Measurements from ENCODE around the gene HEATR3. TPM values are rescaled to one million over a fixed set of nuclear protein-coding genes. Genes with fewer than 3 reads are reported as not detected.
"Not testable (repeated sequence)": the region's sequence is repeated elsewhere in the genome, so short reads cannot be mapped to it uniquely, and the experiment has no call there.

The HEATR3 gene
- total RNA-seq, 1 donor from 2014 or later = 30.6 TPM

DNA sequence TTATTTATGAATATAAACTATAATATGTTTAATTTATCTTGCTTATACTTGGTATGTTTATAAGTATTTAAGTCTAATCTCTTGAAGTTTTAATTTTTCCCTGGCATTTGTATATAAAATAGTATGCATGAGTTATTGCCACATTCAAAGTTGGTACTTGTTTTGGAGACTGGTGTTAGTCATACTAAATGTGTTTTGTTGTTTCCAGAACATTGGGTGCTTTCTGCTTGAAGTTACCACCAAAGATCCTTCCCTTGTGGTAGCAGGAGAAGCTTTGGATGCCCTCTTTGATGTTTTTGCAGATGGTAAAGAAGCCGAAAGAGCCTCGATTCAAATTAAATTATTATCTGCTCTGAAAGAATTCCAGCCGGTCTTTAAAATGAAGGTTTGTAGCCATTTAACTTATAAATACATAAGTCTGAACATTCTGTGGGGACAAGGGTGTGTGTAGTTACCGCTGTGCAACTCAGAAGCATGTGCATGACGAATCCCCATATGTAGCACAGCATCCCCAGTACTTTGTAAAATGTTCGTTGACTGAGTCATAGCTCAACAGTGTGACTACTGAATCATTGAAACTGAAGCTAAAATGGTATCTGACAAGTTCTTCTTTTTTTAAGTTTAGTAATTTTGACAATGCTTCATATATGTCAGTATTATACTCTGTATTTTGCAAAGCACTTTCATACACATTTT lies 36.4 kb downstream of the HEATR3 start:
- DNase-seq = no peak

- DNase-seq = no peak
Measured at GRCh38 chr16:50103764-50104163, 38.0 kb downstream of the HEATR3 start.

DNA sequence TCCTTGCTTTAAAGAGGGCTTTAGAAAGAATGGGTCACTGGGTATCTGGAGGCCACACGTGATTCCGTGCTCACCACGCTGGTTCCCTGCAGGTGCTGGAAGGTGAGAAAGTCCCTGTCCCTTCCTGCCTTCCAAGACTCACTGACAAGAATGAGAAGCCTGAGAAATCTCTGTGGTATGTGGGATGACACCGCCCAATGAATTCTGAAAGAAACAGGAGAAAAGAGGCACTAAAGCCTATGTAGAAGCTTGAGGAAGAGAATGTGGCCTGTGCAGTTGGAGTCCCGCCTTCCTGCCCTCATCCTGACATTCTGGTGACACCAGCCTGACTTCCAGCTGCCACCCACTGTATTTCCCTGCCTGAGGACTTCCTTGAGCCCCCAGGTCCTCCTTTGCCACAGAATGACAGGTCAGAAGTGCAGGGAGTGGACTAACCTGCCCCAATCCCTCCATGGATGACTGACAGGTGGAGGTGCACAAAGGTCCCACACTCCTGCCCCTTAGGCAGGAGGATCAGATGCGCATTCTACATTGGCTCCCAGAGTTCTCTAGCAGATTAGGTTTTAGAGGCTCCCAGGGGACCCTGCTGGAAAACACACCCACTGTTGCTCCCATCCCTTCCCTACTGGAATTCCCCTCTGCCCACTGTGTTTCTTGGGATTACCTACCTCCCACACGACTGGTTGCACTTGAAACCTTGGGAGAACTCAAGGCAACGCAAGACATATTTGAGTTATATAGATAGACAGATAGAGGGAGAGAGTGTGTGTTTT lies 48.8 kb downstream of the HEATR3 start:
- DNase-seq = no peak

DNA sequence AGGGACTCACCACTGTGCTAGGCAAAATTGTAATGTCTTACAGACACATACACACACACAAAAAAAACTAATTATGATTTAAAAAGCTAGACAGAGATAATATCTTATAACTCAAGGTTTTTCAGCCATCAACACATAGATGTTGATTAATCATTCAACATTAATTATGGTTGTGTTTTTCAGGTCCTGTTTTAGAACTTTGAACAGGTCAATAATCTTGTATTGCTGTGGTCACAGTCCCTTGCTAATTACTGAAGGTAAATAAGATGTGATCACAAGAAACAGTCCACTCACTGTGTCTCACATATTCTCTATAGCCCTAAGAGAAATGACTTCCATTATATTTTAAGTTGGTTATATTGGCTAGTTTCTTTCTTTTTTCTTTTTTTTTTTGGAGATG lies 54.9 kb downstream of the HEATR3 start:
- DNase-seq = no peak

- DNase-seq = no peak
Measured at GRCh38 chr16:50121278-50121677, 55.5 kb downstream of the HEATR3 start.

DNA sequence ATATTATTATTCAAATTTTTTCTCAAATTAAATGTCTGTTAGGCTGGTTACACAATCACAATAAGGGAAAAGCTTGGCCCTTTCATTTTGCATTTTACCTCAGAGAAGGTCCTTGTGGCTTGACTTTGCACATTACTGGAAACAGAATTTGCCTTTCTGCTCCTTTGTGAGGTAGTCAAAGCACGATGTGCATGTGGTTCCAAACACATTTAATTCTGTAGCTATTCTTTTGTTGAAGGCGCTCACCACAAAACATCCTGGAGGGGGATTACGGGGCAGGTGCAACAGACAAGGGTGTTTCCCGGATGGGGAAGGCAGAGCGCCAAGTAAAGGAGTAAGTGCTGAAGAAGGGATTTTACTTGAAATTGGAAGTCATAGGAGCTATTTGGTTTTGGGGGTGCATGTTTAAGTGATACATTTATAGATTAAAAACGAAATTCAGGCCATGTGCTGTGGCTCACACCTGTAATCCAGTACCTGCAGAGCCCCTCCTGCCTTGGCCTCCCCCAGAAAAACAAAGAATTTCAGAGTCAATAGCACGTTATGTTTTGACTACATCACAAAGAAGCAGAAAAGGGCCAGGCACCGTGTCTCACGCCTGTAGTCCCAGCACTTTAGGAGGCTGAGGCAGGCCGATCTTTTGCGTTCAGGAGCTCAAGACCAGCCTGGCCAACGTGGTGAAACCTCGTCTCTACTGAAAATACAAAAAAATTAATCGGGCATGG lies 56.1 kb downstream of the HEATR3 start:
- no peak for DNase-seq

- DNase-seq = no peak
Measured at GRCh38 chr16:50123417-50123816, 57.6 kb downstream of the HEATR3 start.

DNA sequence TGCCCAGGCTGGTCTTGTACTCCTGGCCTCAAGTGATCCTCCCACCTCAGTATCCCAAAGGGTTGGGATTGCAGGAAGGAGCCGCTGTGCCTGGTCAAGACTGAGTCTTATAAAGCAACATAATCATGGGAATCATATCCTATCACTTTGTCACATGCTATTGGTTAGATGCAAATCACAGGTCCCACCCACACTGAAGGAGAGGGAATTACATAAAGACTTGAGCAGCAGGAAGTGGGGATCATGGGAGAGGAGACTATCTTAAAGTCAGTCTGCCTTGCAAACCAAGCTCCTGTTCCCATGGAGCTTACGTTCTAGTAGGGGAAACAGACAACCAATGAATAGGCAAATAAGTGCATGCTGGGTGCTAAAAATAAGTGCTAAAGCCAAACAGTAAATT lies 59.0 kb downstream of the HEATR3 start:
- no peak for DNase-seq

GRCh38 chr16:50126183-50126582 lies 60.4 kb downstream of the HEATR3 start:
- no peak for DNase-seq

DNA sequence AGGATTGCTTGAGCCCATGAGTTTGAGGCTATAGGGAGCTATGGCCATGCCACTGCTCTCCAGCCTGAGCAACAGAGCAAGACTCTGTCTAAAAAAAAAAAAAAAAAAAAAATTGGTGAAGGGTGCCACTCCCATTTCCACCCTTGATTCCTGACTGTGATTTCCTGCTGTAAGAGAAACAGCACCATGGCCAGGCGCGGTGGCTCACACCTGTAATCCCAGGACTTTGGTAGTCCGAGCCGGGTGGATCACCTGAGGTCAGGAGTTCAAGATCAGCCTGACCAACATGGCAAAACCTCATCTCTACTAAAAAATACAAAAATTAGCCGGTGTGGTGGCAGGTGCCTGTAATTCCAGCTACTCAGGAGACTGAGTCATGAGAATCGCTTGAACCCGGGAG lies 66.8 kb downstream of the HEATR3 start:
- not testable (repeated sequence) for DNase-seq

- DNase-seq = no peak
Measured at GRCh38 chr16:50133214-50133613, 67.4 kb downstream of the HEATR3 start.

DNA sequence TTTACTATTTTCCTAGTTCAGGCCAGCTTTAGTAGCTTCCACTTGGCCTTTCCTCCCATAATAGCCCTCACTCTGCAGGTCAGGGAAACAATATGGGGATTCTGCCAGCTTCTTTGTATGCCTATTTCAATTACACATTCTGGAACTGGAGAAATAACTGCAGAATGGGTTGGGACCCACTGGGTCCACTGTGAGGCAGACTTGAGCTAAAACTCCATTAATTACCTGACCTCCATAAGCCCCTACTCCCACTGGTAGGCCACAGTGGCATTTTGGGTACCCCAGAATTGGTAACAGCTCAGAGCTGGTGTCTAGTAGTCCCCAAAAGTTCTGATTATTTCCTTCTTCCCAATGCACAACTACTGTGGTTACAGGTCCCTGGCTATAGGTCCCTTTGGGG lies 70.6 kb downstream of the HEATR3 start:
- no peak for DNase-seq

- no peak for DNase-seq
Measured at GRCh38 chr16:50137268-50137667, 71.5 kb downstream of the HEATR3 start.

- no peak for DNase-seq
Measured at GRCh38 chr16:50139580-50139979, 73.8 kb downstream of the HEATR3 start.

- no peak for DNase-seq
Measured at GRCh38 chr16:50144211-50144610, 78.4 kb downstream of the HEATR3 start.

GRCh38 chr16:50146479-50147435 lies 81.0 kb downstream of the HEATR3 start:
- no peak for DNase-seq

GRCh38 chr16:50151322-50151721 lies 85.6 kb downstream of the HEATR3 start:
- DNase-seq = no peak

DNA sequence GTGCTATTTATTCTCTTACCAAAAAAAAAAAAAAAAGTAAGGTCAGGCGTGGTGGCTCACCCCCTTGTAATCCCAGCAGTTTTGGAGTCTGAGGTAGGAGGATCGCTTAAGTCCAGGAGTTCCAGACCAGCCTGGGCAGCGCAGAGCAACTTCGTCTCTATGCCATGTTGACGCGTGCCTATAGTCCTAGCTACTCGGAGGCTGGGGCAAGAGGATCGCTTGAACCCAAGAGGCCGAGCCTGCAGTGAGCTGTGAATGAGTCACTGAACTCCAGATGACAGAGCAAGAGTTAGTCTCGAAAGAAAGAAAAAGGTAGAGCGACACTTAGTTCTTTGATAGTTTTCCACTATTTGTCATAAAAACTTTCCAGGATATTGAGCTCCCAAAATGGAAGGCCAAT lies 86.0 kb downstream of the HEATR3 start:
- no peak for DNase-seq

GRCh38 chr16:50152351-50152806 lies 86.6 kb downstream of the HEATR3 start:
- DNase-seq = peak; percentile 49

DNA sequence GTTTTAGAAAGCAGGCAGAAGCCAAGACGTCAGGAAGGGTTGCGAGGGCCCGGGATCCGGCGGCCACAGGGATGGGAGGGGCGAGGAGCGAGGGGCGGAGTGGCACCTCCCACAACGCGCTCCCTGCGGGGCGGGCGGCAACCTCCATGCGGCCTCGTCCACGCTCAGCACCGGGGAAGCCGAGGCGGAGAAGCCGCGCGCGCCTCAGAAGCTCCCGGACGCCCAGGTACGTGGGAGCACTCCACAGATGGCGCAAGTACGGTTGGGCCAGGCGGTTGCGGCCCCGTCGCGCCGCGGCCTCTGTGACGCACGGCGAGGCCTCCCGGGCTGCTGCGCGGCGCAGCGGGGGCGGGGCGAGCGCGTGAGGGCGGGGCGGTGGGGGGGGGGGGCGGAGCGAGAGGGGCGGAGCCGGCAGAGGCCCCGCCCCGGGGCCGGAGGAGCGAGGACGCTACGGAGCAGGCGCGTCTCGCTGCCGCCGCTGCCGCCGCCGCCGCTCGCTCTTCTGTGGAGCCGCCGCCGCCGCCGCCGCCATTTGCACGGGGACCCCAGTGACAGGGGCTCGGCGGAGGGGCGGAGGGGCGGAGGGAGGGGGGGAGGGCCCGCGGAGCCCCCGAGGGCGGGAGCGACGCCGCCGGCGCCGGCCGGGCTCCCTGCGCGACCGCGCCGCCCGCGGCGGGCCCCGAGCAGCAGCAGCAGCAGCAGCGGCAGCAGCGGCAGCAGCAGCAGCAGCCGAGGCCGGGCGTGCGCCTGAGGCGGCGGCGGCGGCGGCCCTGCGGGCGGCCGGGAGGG lies 87.2 kb downstream of the HEATR3 start, which contains the start of gene TENT4B:
Gene TENT4B, plus strand, starts transcription at position 500 of the 789 bp plus-strand sequence. CDS start 316 bp downstream, outside the sequence.
- peak; percentile 89 for DNase-seq

Measured in dermis blood vessel endothelial cell (primary cell).